B cell (primary cell): Measurements from ENCODE around the gene RFWD3.

Experiments
- EZH2 ChIP-seq: IDR thresholded peaks from 2 replicates; pipeline ENCODE4 v1.6.1; 2012; ENCODE audit warnings: borderline replicate concordance, low read depth, mild to moderate bottlenecking, moderate library complexity, low read length; ENCODE audit not compliant: insufficient read depth, poor library complexity, severe bottlenecking
- TF ChIP-seq, protein P1 (sequence below): fragments of 200-600 bp; IDR thresholded peaks from one replicate; pipeline ENCODE4 v1.8.0; 2022; ENCODE audit warnings: antibody characterized with exemption, mild to moderate bottlenecking

DNA sequence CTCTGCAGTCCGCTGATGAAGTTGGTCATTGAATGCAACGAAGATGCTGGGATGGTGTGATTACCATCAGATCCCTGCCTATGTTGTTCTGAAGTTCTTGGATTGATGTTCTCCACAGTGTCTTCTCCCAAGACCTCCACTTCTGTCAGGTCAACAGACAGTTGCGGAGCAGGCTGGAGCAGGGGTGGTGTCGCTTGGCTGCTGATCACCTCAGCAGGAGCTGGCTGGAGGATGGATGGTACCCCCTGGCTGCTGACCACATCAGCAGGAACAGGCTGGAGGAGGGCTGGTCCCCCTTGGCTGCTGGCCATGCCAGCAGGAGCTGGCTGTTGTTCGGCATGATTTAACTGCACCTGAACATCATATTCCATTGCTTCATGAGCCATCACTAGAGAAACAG is 5.6 kb downstream of the RFWD3 start:
- TF ChIP-seq, protein P1, sequence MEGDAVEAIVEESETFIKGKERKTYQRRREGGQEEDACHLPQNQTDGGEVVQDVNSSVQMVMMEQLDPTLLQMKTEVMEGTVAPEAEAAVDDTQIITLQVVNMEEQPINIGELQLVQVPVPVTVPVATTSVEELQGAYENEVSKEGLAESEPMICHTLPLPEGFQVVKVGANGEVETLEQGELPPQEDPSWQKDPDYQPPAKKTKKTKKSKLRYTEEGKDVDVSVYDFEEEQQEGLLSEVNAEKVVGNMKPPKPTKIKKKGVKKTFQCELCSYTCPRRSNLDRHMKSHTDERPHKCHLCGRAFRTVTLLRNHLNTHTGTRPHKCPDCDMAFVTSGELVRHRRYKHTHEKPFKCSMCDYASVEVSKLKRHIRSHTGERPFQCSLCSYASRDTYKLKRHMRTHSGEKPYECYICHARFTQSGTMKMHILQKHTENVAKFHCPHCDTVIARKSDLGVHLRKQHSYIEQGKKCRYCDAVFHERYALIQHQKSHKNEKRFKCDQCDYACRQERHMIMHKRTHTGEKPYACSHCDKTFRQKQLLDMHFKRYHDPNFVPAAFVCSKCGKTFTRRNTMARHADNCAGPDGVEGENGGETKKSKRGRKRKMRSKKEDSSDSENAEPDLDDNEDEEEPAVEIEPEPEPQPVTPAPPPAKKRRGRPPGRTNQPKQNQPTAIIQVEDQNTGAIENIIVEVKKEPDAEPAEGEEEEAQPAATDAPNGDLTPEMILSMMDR = no peak
- TF ChIP-seq EZH2 = no peak
